Measurements from ENCODE around the gene OGT.
"Not testable (repeated sequence)": the region's sequence is repeated elsewhere in the genome, so short reads cannot be mapped to it uniquely, and the experiment has no call there.

Gene OGT

GRCh38 chrX:71540801-71541200 is 7.9 kb downstream of the OGT start:
- no peak for DNase-seq (ENCODE audit: low read depth in 2 of 2)

GRCh38 chrX:71541210-71542022 is 8.5 kb downstream of the OGT start:
- DNase-seq (ENCODE audit: low read depth in 2 of 2), result no peak

GRCh38 chrX:71542411-71542810 is 9.5 kb downstream of the OGT start:
- no peak for DNase-seq (ENCODE audit: low read depth in 2 of 2)

- no peak for DNase-seq (ENCODE audit: low read depth in 2 of 2)
Observed at GRCh38 chrX:71542825-71543224, 9.9 kb downstream of the OGT start.

GRCh38 chrX:71543316-71543715 is 10.4 kb downstream of the OGT start:
- DNase-seq (ENCODE audit: low read depth in 2 of 2), result no peak

- DNase-seq (ENCODE audit: low read depth in 2 of 2), result no peak
Observed at GRCh38 chrX:71545364-71545763, 12.5 kb downstream of the OGT start.

GRCh38 chrX:71546879-71547278 is 14.0 kb downstream of the OGT start:
- DNase-seq (ENCODE audit: low read depth in 2 of 2), result no peak

- no peak for DNase-seq (ENCODE audit: low read depth in 2 of 2)
Observed at GRCh38 chrX:71547339-71547738, 14.4 kb downstream of the OGT start.

- DNase-seq (ENCODE audit: low read depth in 2 of 2), result no peak
Observed at GRCh38 chrX:71549986-71550385, 17.1 kb downstream of the OGT start.

GRCh38 chrX:71550578-71550977 is 17.7 kb downstream of the OGT start:
- no peak for DNase-seq (ENCODE audit: low read depth in 2 of 2)

- DNase-seq (ENCODE audit: low read depth in 2 of 2), result no peak
Observed at GRCh38 chrX:71556036-71556435, 23.1 kb downstream of the OGT start.

- no peak for DNase-seq (ENCODE audit: low read depth in 2 of 2)
Observed at GRCh38 chrX:71558920-71559319, 26.0 kb downstream of the OGT start.

- DNase-seq (ENCODE audit: low read depth in 2 of 2), result not testable (repeated sequence)
Observed at GRCh38 chrX:71559773-71560172, 26.9 kb downstream of the OGT start.

GRCh38 chrX:71563921-71564320 is 31.0 kb downstream of the OGT start:
- DNase-seq (ENCODE audit: low read depth in 2 of 2), result no peak

GRCh38 chrX:71565474-71566041 is 32.7 kb downstream of the OGT start:
- no peak for DNase-seq (ENCODE audit: low read depth in 2 of 2)

- not testable (repeated sequence) for DNase-seq (ENCODE audit: low read depth in 2 of 2)
Observed at GRCh38 chrX:71571390-71571789, 38.5 kb downstream of the OGT start.

GRCh38 chrX:71573590-71573989 is 40.7 kb downstream of the OGT start:
- no peak for DNase-seq (ENCODE audit: low read depth in 2 of 2)

- no peak for DNase-seq (ENCODE audit: low read depth in 2 of 2)
Observed at GRCh38 chrX:71577682-71578081, 44.8 kb downstream of the OGT start.

GRCh38 chrX:71578253-71579135 is 45.6 kb downstream of the OGT start, which contains the start of gene GCNA:
Gene GCNA (plus strand): TSS chrX:71578437. CDS start chrX:71580822, 2,385 bp downstream.
- DNase-seq (ENCODE audit: low read depth in 2 of 2), result no peak

GRCh38 chrX:71579136-71579989 is 46.5 kb downstream of the OGT start:
- DNase-seq (ENCODE audit: low read depth in 2 of 2), result no peak

- no peak for DNase-seq (ENCODE audit: low read depth in 2 of 2)
Observed at GRCh38 chrX:71579990-71580380, 47.1 kb downstream of the OGT start.

Measured in activated CD8-positive, alpha-beta memory T cell treated with anti-CD3 and anti-CD28 coated beads for 4 hours (primary cell).